HepG2 (cell line): ENCODE data around the gene SH2D3A. TPM values are rescaled to one million over a fixed set of nuclear protein-coding genes. Genes with fewer than 3 reads are reported as not detected.

Source experiments
- ATAC-seq: fragments of 200-7000 bp; cut with Tn5 transposase; 3 replicates; pipeline ENCODE4 v1.9.1; 2020; ENCODE audit warnings: mild to moderate bottlenecking, moderate library complexity
- BruUV-seq: library from RNA; stranded (reverse); fragments of 400-500 nt; replicated peaks from 2 replicates; lab custom pipeline; 2021; lab: Mats Ljungman, UMichigan
- CTCF ChIA-PET: fragments of 300-600 bp; formaldehyde crosslinking; extraction: SDS; loops from one replicate; lab custom pipeline; 2021; ENCODE audit warnings: low total read pairs, inconsistent platforms, low intra/inter-chr PET ratio; lab: Yijun Ruan, JAX
- POLR2A ChIA-PET: fragments of 350-600 bp; sonication (Branson Sonifier 250); formaldehyde crosslinking; loops from one replicate; lab custom pipeline; 2020; ENCODE audit warnings: antibody characterized with exemption, inconsistent platforms; lab: Yijun Ruan, JAX
- DNase-seq: peaks from one replicate; pipeline ENCODE4 v3.0.0-alpha.2; 2015; ENCODE audit warnings: low spot score
- FAIRE-seq: peaks from 3 replicates; lab custom pipeline; 2011; peaks lifted over from hg19 to GRCh38; lab: Jason Lieb, UNC
- H2AFZ ChIP-seq: one replicate; pipeline ENCODE4 v1.6.1; 2011; ENCODE audit warnings: low read length, inconsistent platforms
- H3K27ac ChIP-seq: fragments of 300-600 bp; 3 replicates; pipeline ENCODE4 v1.8.0; 2011; ENCODE audit warnings: mixed run types, mild to moderate bottlenecking, mixed read lengths, low read length, inconsistent platforms; ENCODE audit not compliant: insufficient read depth; ENCODE audit errors: extremely low read length
- H3K27me3 ChIP-seq, 2 experiments: fragments of 200-600 bp in 1 of 2; 2 replicates in 1 of 2; 3 replicates in 1 of 2; pipeline versions ENCODE4 v1.6.0 to v1.8.0; 2011; ENCODE audit warnings: low read length in 2 of 2, mild to moderate bottlenecking in 2 of 2, moderate library complexity in 2 of 2, inconsistent platforms in 1 of 2; ENCODE audit not compliant: insufficient read depth in 2 of 2, control insufficient read depth in 1 of 2
- H3K36me3 ChIP-seq, 2 experiments: fragments of 200-600 bp in 1 of 2; replicated peaks in 1 of 2; 2 replicates in 1 of 2; 3 replicates in 1 of 2; pipeline versions ENCODE4 v1.5.1 to v1.8.0; 2011; ENCODE audit warnings: low read length in 2 of 2, inconsistent platforms in 1 of 2; ENCODE audit not compliant: insufficient read depth in 2 of 2, control insufficient read depth in 1 of 2
- H3K4me1 ChIP-seq: 2 replicates; pipeline ENCODE4 v1.5.1; 2012; ENCODE audit warnings: low read length, inconsistent platforms; ENCODE audit not compliant: insufficient read depth
- H3K4me2 ChIP-seq: 2 replicates; pipeline ENCODE4 v1.6.0; 2011; ENCODE audit warnings: low read depth, low read length, inconsistent platforms
- H3K4me3 ChIP-seq, 3 experiments: fragments of 200-600 bp in 1 of 3; sonication (generic), shearing (Covaris generic) in 1 of 3; replicated peaks in 1 of 3; 2 replicates each; pipeline ENCODE4 v1.5.1; 2011 to 2016; ENCODE audit warnings: low read length in 3 of 3, inconsistent platforms in 2 of 3, low read depth in 2 of 3, mild to moderate bottlenecking in 2 of 3, control low read depth in 1 of 3, mixed read lengths in 1 of 3; ENCODE audit not compliant: insufficient read depth in 1 of 3
- H3K79me2 ChIP-seq: one replicate; pipeline ENCODE4 v1.6.1; 2011; ENCODE audit warnings: low read length, inconsistent platforms; ENCODE audit not compliant: insufficient read depth
- H3K9ac ChIP-seq: 2 replicates; pipeline ENCODE4 v1.6.0; 2011; ENCODE audit warnings: mild to moderate bottlenecking, low read depth, low read length, inconsistent platforms; ENCODE audit not compliant: insufficient read depth
- H3K9me3 ChIP-seq: 2 replicates; pipeline ENCODE4 v1.5.1; 2012; ENCODE audit warnings: mild to moderate bottlenecking, low read length
- H4K20me1 ChIP-seq: 2 replicates; pipeline ENCODE4 v1.6.0; 2011; ENCODE audit warnings: inconsistent platforms, mild to moderate bottlenecking, low read length, moderate library complexity; ENCODE audit not compliant: insufficient read depth
- ADNP ChIP-seq: sonication (generic); formaldehyde crosslinking; IDR thresholded peaks from 2 replicates; pipeline ENCODE4 v1.4.0; 2020; ENCODE audit warnings: missing genetic modification reagents
- ATF7-NPFF ChIP-seq: sonication (generic); formaldehyde crosslinking; IDR thresholded peaks from 2 replicates; pipeline ENCODE4 v1.8.1; 2023; ENCODE audit warnings: mild to moderate bottlenecking, low read depth, missing genetic modification reagents, moderate library complexity
- DMAP1 ChIP-seq: IDR thresholded peaks from 2 replicates; pipeline ENCODE4 v1.6.1; 2016
- ISL2 ChIP-seq: sonication (generic); formaldehyde crosslinking; IDR thresholded peaks from 2 replicates; pipeline ENCODE4 v1.5.0; 2020; ENCODE audit warnings: missing genetic modification reagents
- KLF12 ChIP-seq: sonication (generic); formaldehyde crosslinking; IDR thresholded peaks from 2 replicates; pipeline ENCODE4 v1.4.0; 2020; ENCODE audit warnings: missing genetic modification reagents, borderline replicate concordance
- MZF1 ChIP-seq: sonication (generic); formaldehyde crosslinking; IDR thresholded peaks from 2 replicates; pipeline ENCODE4 v1.8.1; 2023; ENCODE audit warnings: mild to moderate bottlenecking, missing genetic modification reagents, borderline replicate concordance
- NFE2 ChIP-seq: sonication (generic); formaldehyde crosslinking; IDR thresholded peaks from 2 replicates; pipeline ENCODE4 v1.4.0; 2020; ENCODE audit warnings: missing genetic modification reagents
- NFE2L1 ChIP-seq: sonication (generic); formaldehyde crosslinking; IDR thresholded peaks from 2 replicates; pipeline ENCODE4 v1.4.0; 2020; ENCODE audit warnings: missing genetic modification reagents, mild to moderate bottlenecking, borderline replicate concordance
- NFYB ChIP-seq: sonication (generic); formaldehyde crosslinking; IDR thresholded peaks from 2 replicates; pipeline ENCODE4 v1.4.0; 2020; ENCODE audit warnings: missing genetic modification reagents
- NFYC ChIP-seq: IDR thresholded peaks from 2 replicates; pipeline ENCODE4 v1.6.1; 2016; ENCODE audit warnings: missing genetic modification reagents, missing compliant biosample characterization
- NRL ChIP-seq: sonication (generic); formaldehyde crosslinking; IDR thresholded peaks from 2 replicates; pipeline ENCODE4 v1.5.0; 2020; ENCODE audit warnings: missing genetic modification reagents, mild to moderate bottlenecking, moderate library complexity, borderline replicate concordance
- PAWR ChIP-seq: sonication (generic); formaldehyde crosslinking; IDR thresholded peaks from 2 replicates; pipeline ENCODE4 v1.4.0; 2020; ENCODE audit warnings: missing genetic modification reagents, mild to moderate bottlenecking, borderline replicate concordance
- PBX3 ChIP-seq: sonication (generic); formaldehyde crosslinking; IDR thresholded peaks from 2 replicates; pipeline ENCODE4 v1.8.1; 2023; ENCODE audit warnings: missing genetic modification reagents, inconsistent platforms, borderline replicate concordance
- RORA ChIP-seq: sonication (generic); formaldehyde crosslinking; IDR thresholded peaks from 2 replicates; pipeline ENCODE4 v1.5.0; 2020; ENCODE audit warnings: mild to moderate bottlenecking, missing genetic modification reagents, moderate library complexity
- SP5 ChIP-seq: IDR thresholded peaks from 2 replicates; pipeline ENCODE4 v1.6.1; 2016; ENCODE audit warnings: low read depth, borderline replicate concordance
- THAP11 ChIP-seq: IDR thresholded peaks from 2 replicates; pipeline ENCODE4 v1.6.1; 2016; ENCODE audit warnings: missing biosample characterization, missing genetic modification reagents
- YEATS4 ChIP-seq: sonication (generic); formaldehyde crosslinking; IDR thresholded peaks from 2 replicates; pipeline ENCODE4 v1.4.0; 2020; ENCODE audit warnings: missing genetic modification reagents, borderline replicate concordance
- ZBTB46 ChIP-seq: sonication (generic); formaldehyde crosslinking; IDR thresholded peaks from 2 replicates; pipeline ENCODE4 v1.4.0; 2020; ENCODE audit warnings: mild to moderate bottlenecking, missing genetic modification reagents, borderline replicate concordance
- ZNF20 ChIP-seq: sonication (generic); formaldehyde crosslinking; IDR thresholded peaks from 2 replicates; pipeline ENCODE4 v1.4.0; 2020; ENCODE audit warnings: mild to moderate bottlenecking, moderate library complexity, missing genetic modification reagents
- ZNF350 ChIP-seq: sonication (generic); formaldehyde crosslinking; IDR thresholded peaks from 2 replicates; pipeline ENCODE4 v1.4.0; 2020; ENCODE audit warnings: mild to moderate bottlenecking, low read depth, missing genetic modification reagents, borderline replicate concordance
- ZNF431 ChIP-seq: sonication (generic); formaldehyde crosslinking; IDR thresholded peaks from 2 replicates; pipeline ENCODE4 v1.9.0; 2022; ENCODE audit warnings: missing genetic modification reagents, low read depth, mild to moderate bottlenecking, borderline replicate concordance
- ZNF530 ChIP-seq: sonication (generic); formaldehyde crosslinking; IDR thresholded peaks from 2 replicates; pipeline ENCODE4 v1.5.0; 2020; ENCODE audit warnings: low read depth, mild to moderate bottlenecking, missing genetic modification reagents
- ZNF557 ChIP-seq: sonication (generic); formaldehyde crosslinking; IDR thresholded peaks from 2 replicates; pipeline ENCODE4 v1.4.0; 2020; ENCODE audit warnings: missing genetic modification reagents
- ZZZ3 ChIP-seq: sonication (generic); formaldehyde crosslinking; IDR thresholded peaks from 2 replicates; pipeline ENCODE4 v1.4.0; 2020; ENCODE audit warnings: missing genetic modification reagents, mild to moderate bottlenecking, borderline replicate concordance
- WGBS: methylation state at CpG from one replicate; pipeline ENCODE4 v1.1.6; 2017; ENCODE audit warnings: low lambda C conversion rate; 5-methylcytosine and 5-hydroxymethylcytosine counted together
- in situ Hi-C: cut with HindIII; loops from 2 replicates; pipeline ENCODE4 v1.10.0; 2017; ENCODE audit warnings: low pct_unique_long_range_greater_than_20kb; ENCODE audit not compliant: extremely low pct_ligation_motif_present
- intact Hi-C: fragments of 100-400 bp; cut with micrococcal nuclease; formaldehyde crosslinking; loops from one replicate; pipeline ENCODE4 v1.10.0; 2022; ENCODE audit not compliant: unreplicated experiment
- polyA plus RNA-seq, 8 experiments: library from polyadenylated mRNA; depleted of rRNA in 3 of 8; stranded (reverse) in 7 of 8; unstranded in 1 of 8; fragments of >200 nt; fragmentation: Illumina TruSeq in 4 of 8; extraction: Trizol in 4 of 8; gene quantifications; 2 replicates each; pipeline versions ENCODE4 v1.2.1 to v1.2.3, GENCODE V29; 2011 to 2016; ENCODE audit warnings: low read depth in 4 of 8, missing spikeins in 1 of 8, mixed read lengths in 1 of 8; ENCODE audit not compliant: insufficient read depth in 1 of 8
- total RNA-seq, 5 experiments: library from RNA; depleted of rRNA; stranded (reverse); fragments of >200 nt; fragmentation: Illumina TruSeq; extraction: Trizol; gene quantifications; 2 replicates each; pipeline ENCODE4 v1.2.3, GENCODE V29; 2016; ENCODE audit warnings: low read depth in 1 of 5

The SH2D3A gene
- total and polyA plus RNA-seq, 2 of the 13 experiments (the other 11 are each of a cell fraction or from before 2014, with no cell fraction given) = 1.0 to 2.2 TPM

- Histone ChIP-seq H3K4me3 (no peak overlapping the region), H3K27ac (no peak overlapping the region), H3K4me2 (no peak overlapping the region), H3K27me3 (no peaks in the 10 kb centered on the region), H3K36me3 (no peaks in the 10 kb centered on the region), H4K20me1 (no peaks in the 10 kb centered on the region), H3K9ac (no peak overlapping the region), H2AFZ (no peak overlapping the region), H3K4me1 (peaks cover 28% of the 10 kb centered on the region), H3K79me2 (no peaks in the 10 kb centered on the region), H3K9me3 (no peaks in the 10 kb centered on the region)
- BruUV-seq = no TSS peak
- DNase-seq (peak; percentile 28), ATAC-seq (no peak; the same call in 2 of the 3 replicates), FAIRE-seq (no peak)
- intact Hi-C loops (no loop called here), in situ Hi-C loops (no loop called here)
- WGBS = 80% methylated on average over 4 of the region's 4 CpGs
- POLR2A ChIA-PET = interaction anchor here (1.8 to 1.9 kb wide), 2 partner anchors 9 to 40 kb away, joined by 4 to 8 read pairs; partner anchors contain the start of gene C3
- CTCF ChIA-PET = no interaction called here
- TF ChIP-seq ZNF431 (CRISPR knock-in tag) = no peak
- TF ChIP-seq KLF12 (CRISPR knock-in tag) = no peak
- no peak for TF ChIP-seq MZF1 (CRISPR knock-in tag)
- no peak for TF ChIP-seq ISL2 (CRISPR knock-in tag)
- no peak for TF ChIP-seq DMAP1 (CRISPR knock-in tag)
- TF ChIP-seq RORA (CRISPR knock-in tag) = no peak
- TF ChIP-seq NFYB = peak; percentile 67
- no peak for TF ChIP-seq NRL (CRISPR knock-in tag)
- no peak for TF ChIP-seq PAWR (CRISPR knock-in tag)
- TF ChIP-seq ATF7-NPFF (CRISPR knock-in tag) = no peak
- TF ChIP-seq THAP11 (CRISPR knock-in tag) = peak; percentile 94
- TF ChIP-seq ZNF20 (CRISPR knock-in tag) = no peak
- no peak for TF ChIP-seq ZNF530 (CRISPR knock-in tag)
- TF ChIP-seq NFE2 = no peak
- no peak for TF ChIP-seq PBX3 (CRISPR knock-in tag)
- TF ChIP-seq ZZZ3 = no peak
- TF ChIP-seq ZBTB46 = no peak
- TF ChIP-seq NFYC = peak; percentile 75
- TF ChIP-seq YEATS4 (CRISPR knock-in tag) = no peak
- TF ChIP-seq ZNF350 (CRISPR knock-in tag) = no peak
- TF ChIP-seq NFE2L1 (CRISPR knock-in tag) = no peak
- no peak for TF ChIP-seq ADNP (CRISPR knock-in tag)
- no peak for TF ChIP-seq SP5
- TF ChIP-seq ZNF557 (CRISPR knock-in tag) = no peak
These were observed 6.1 kb downstream of the SH2D3A start for GRCh38 chr19:6761053-6761676.
